GM08714 (cell line): ENCODE results near the gene GOSR1.
"Not testable (repeated sequence)": the region's sequence is repeated elsewhere in the genome, so short reads cannot be mapped to it uniquely, and the experiment has no call there.

Source experiments
- H3K4me3 ChIP-seq: fragments of 200-500 bp; sonication (Bioruptor generic); 2 replicates; pipeline ENCODE4 v1.5.1; 2014; ENCODE audit warnings: mild to moderate bottlenecking, low read length, inconsistent platforms
- ZNF274 ChIP-seq: IDR thresholded peaks from 2 replicates; pipeline ENCODE4 v1.6.1; 2012; ENCODE audit warnings: mild to moderate bottlenecking, low read depth, low read length

The GOSR1 gene

DNA sequence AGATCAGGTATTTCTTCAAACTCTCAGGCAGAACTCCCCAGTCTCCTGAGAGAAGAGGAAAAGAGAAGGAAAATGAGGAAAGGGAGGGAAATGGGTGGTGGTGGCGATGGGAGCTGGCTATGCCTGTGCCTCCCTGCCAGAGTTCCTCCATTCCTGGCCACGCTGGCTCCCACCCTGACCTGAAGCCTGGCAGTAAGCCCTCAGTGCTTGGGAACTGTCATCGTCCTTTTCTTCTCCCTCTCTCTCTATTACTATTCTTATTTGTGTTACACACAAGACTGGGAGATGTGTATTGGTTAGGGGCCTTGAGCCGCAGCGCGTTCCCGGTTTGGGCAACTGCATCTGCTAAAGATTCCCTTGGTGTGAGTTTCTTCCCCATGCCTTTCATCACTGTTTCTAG lies 44.6 kb downstream of the GOSR1 start:
- H3K4me3 ChIP-seq = no peak overlapping the region
- no peak for TF ChIP-seq ZNF274

DNA sequence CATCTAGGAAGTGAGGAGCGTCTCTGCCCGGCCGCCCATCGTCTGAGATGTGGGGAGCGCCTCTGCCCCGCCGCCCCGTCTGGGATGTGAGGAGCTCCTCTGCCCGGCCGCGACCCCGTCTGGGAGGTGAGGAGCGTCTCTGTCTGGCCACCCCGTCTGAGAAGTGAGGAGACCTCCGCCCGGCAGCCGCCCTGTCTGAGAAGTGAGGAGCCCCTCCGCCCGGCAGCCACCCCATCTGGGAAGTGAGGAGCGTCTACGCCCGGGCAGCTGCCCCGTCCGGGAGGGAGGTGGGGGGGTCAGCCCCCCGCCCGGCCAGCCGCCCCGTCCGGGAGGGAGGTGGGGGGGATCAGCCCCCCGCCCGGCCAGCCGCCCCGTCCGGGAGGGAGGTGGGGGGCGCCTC lies 46.0 kb downstream of the GOSR1 start:
- H3K4me3 ChIP-seq = not testable (repeated sequence)

DNA sequence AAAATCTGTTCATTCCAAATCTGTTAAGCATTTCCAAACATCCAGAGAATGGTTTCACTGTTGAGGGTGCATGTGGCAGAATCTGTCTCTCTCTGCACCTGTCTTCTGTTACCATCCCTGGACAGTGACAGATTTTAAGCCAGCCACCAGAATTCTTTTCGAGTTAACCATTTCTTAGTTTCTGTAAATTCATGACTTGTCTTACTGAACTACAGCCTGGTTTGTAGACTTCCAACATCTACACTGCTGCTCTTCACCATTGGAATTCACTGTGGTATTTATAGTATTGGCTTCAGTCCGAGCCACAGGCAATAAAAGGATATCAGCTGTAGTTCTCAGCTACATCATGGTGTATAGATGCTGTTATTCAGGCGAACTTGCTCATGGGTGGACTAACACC lies 47.6 kb downstream of the GOSR1 start:
- H3K4me3 ChIP-seq = no peak overlapping the region
- no peak for TF ChIP-seq ZNF274

DNA sequence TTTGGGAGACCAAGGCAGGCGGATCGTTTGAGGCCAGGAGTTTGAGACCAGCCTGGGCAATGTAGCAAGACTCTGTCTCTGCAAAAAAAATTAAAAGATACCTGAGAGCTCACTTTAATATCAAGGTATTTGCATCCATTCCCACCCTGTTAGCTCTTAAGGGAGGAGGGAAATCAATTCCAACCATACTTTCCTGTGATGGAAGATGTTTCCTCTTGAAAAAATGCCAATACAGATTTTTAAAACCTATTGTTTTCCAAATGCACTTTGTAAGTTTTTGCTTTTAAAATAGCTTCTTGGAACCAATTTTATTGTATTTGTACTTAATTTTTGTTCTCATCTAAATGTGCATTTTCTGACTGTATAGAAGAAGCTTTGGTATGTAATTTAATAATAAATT lies 49.2 kb downstream of the GOSR1 start:
- TF ChIP-seq ZNF274 = no peak
- H3K4me3 ChIP-seq = no peak overlapping the region

DNA sequence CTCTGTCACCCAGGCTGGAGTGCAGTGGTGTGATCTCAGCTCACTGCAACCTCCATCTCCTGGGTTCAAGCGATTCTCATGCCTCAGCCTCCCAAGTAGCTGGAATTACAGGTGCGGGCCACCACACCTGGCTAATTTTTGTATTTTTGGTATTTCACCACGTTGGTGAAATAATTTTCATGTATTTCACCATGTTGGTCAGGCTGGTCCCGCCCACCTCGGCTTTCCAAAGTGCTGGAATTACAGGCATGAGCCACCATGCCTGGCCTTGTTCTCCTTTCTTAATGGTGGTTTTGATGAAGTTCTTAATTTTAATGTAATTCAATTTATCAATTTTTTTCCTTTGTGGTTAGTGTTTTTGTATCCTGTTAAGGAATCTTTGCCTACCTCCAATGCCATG lies 51.5 kb downstream of the GOSR1 start:
- H3K4me3 ChIP-seq = not testable (repeated sequence)

GRCh38 chr17:30530346-30531025 lies 53.3 kb downstream of the GOSR1 start:
- TF ChIP-seq ZNF274 = no peak

DNA sequence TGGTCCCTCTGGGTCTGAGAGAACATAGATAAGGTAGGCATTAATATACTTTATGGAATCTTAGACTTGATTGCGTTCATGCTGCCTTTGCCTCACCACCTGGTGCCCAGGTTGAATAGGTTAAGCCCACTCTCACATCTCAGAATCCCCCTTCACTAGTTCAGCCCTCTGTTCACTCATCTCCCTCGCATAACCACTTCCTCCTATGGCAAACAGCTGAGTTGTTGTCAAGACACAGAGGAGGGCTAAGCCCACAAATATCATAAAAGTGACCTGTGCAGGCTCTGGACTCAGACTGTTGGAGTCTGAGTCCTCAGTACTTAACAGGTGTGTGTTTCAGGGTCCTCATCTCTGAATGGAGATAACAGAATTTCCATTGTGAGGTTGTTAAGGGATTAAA lies 55.7 kb downstream of the GOSR1 start:
- TF ChIP-seq ZNF274 = no peak
- no peak overlapping the region for H3K4me3 ChIP-seq

More at GRCh38 chr17:30530346-30531025, 53.3 kb downstream of the GOSR1 start:
- no peak overlapping the region for H3K4me3 ChIP-seq

- no peak for TF ChIP-seq ZNF274
- no peak overlapping the region for H3K4me3 ChIP-seq
Measured at GRCh38 chr17:30534298-30534697, 57.1 kb downstream of the GOSR1 start.

DNA sequence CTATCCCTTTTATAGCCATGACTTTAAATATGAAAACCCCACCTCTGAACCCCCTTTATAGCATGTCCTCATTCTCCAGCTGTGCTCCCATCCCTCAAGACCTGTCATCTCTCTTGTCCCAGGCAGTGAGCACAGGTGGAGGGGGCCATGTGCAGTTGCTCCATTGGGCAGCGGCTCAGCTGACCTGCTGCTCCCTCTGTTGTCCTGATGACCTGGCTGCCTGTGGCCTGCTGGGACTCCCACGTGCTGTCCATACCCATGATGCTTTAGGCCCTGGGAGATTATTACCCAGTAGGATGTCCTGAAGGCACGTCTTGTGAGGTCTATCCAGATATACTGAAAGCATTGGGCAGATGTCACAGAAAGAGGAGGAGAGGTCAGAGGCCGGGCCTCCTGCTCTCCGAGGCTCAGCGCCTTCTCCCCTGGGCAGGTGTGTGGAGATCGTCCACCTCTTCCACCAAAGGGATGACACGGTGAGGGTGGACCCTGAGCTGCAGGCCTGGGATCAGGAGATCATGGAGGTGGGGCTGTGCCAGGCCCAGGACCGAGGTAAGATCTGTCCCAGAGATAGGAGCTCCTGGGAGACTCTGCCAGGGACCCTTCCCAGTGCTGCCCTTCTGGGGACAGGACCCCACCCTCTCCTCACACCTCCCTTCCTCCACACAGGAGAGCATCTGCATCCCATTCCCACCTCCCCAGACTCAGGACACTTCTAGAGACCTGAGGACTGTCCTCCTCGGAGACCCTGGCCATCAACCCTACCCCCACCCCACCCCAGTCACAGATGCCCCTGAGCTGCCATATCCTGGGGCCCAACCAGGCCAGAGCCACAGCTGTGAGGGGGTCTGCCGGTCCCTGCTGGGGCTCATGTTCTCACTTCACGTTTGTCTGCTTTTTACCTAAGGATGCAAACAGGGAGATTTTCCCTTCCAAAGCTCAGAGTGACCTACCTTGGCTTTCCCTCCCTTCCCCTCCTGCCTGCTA lies 58.0 kb downstream of the GOSR1 start:
- TF ChIP-seq ZNF274 = no peak
- no peak overlapping the region for H3K4me3 ChIP-seq

DNA sequence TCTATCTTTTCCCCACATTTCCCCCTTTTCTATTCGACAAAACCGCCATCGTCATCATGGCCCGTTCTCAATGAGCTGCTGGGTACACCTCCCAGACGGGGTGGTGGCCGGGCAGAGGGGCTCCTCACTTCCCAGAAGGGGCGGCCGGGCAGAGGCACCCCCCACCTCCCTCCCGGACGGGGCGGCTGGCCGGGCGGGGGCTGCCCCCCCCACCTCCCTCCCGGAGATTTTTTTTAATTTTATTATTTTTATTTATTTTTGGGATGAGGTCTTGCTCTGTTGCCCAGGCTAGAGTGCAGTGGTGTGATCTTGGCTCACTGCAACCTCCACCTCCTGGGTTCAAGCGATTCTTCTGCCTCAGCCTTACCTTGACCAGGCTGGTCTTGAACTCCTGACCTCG lies 59.6 kb downstream of the GOSR1 start:
- not testable (repeated sequence) for H3K4me3 ChIP-seq

DNA sequence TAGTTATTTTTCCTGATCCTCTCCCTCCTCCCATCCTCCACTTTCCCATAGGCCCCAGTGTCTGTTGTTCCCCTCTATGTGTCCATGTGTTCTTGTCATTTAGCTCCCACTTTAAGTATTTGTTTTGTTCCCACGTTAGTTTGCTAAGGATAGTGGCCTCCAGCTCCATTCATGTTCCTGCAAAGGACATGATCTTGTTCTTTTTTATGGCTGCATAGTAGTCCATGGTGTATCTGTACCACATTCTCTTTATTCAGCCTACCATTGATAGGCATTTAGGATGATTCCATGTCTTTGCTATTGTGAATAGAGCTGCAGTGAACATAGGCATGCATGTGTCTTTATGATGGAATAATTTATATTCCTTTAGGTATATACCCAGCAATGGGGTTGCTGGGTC lies 60.5 kb downstream of the GOSR1 start:
- H3K4me3 ChIP-seq = not testable (repeated sequence)

- no peak for TF ChIP-seq ZNF274
- H3K4me3 ChIP-seq = no peak overlapping the region
Measured at GRCh38 chr17:30541802-30542201, 64.6 kb downstream of the GOSR1 start.

DNA sequence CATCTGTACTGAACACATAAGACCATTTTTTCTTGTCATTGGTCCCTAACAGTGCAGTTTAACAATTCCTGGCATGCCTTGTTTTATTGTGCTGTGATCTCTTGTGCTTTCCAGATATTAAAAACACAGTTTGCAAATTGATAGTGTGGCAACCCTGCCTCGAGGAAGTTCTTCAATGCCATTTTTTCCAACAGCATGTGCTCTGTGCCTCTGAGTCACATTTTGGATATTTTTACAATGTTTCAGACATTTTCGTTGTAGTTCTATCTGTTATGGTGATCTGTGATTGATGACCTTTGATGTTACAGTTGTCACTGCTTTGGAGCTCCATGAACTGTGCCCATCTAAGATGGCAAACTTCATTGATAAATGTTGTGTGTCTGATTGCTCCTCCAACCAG lies 66.2 kb downstream of the GOSR1 start:
- no peak for TF ChIP-seq ZNF274
- no peak overlapping the region for H3K4me3 ChIP-seq

GRCh38 chr17:30545024-30545423 lies 67.8 kb downstream of the GOSR1 start:
- no peak for TF ChIP-seq ZNF274
- H3K4me3 ChIP-seq = no peak overlapping the region

- no peak for TF ChIP-seq ZNF274
- H3K4me3 ChIP-seq = no peak overlapping the region
Measured at GRCh38 chr17:30547778-30548573, 70.8 kb downstream of the GOSR1 start.

- H3K4me3 ChIP-seq = not testable (repeated sequence)
Measured at GRCh38 chr17:30549181-30549580, 72.0 kb downstream of the GOSR1 start.
